Testis (tissue), 3 donors: ENCODE data around the gene ZC3H7A. TPM values are rescaled to one million over a fixed set of nuclear protein-coding genes. Genes with fewer than 3 reads are reported as not detected.

Experiments
- DNase-seq: peaks from one replicate; pipeline ENCODE4 v3.0.0-alpha.2; 2019
- H3K27ac ChIP-seq, 2 donors: fragments of 200-600 bp; sonication (generic); one replicate each; pipeline ENCODE4 v1.5.1; 2019
- H3K27me3 ChIP-seq: fragments of 200-600 bp; sonication (generic); one replicate; pipeline ENCODE4 v1.5.1; 2019
- H3K36me3 ChIP-seq: fragments of 200-600 bp; sonication (generic); one replicate; pipeline ENCODE4 v1.5.1; 2017; ENCODE audit warnings: low read depth; ENCODE audit errors: missing control alignments
- H3K4me1 ChIP-seq: fragments of 200-600 bp; sonication (generic); one replicate; pipeline ENCODE4 v1.5.1; 2019
- H3K4me3 ChIP-seq, 2 donors: fragments of 200-600 bp; sonication (generic); one replicate each; pipeline ENCODE4 v1.5.1; 2017 to 2019
- H3K9me3 ChIP-seq: fragments of 200-600 bp; sonication (generic); one replicate; pipeline ENCODE4 v1.5.1; 2017
- CTCF ChIP-seq, 3 experiments: fragments of 450-650 bp in 2 of 3; fragments of 200-600 bp in 1 of 3; sonication (generic) in 1 of 3; IDR thresholded peaks; one replicate each; pipeline ENCODE4 v1.5.1; 2016 to 2019; ENCODE audit warnings: antibody characterized with exemption in 3 of 3, mild to moderate bottlenecking in 2 of 3, moderate library complexity in 1 of 3
- POLR2A ChIP-seq: fragments of 450-650 bp; IDR thresholded peaks from one replicate; pipeline ENCODE4 v1.6.1; 2017; ENCODE audit warnings: antibody characterized with exemption, mild to moderate bottlenecking, moderate library complexity
- WGBS, 2 donors: methylation state at CpG; one replicate each; pipeline ENCODE4 v1.1.5; 2018; 5-methylcytosine and 5-hydroxymethylcytosine counted together
- intact Hi-C: fragments of 100-400 bp; cut with DNase I; formaldehyde crosslinking; loops from one replicate; pipeline ENCODE4 v1.15.1; 2023; ENCODE audit warnings: low total_unique reads
- polyA plus RNA-seq: library from polyadenylated mRNA; stranded (reverse); fragments of 350-450 nt; fragmentation: Illumina TruSeq; extraction: RNeasy Lipid Tissue Mini Kit (QIAGEN cat#74804); gene quantifications from one replicate; pipeline ENCODE4 v1.2.3, GENCODE V29; 2014; ENCODE audit warnings: low read depth, low replicate concordance; ENCODE audit not compliant: insufficient read depth
- total RNA-seq, 2 donors: library from RNA; depleted of rRNA; stranded (reverse); fragments of >200 nt; gene quantifications; one replicate each; pipeline ENCODE4 v1.2.3, GENCODE V29; 2016

ZC3H7A gene
- total and polyA plus RNA-seq, 3 donors from 2014 or later: 24.6 to 48.8 (median 41.4) TPM

DNA sequence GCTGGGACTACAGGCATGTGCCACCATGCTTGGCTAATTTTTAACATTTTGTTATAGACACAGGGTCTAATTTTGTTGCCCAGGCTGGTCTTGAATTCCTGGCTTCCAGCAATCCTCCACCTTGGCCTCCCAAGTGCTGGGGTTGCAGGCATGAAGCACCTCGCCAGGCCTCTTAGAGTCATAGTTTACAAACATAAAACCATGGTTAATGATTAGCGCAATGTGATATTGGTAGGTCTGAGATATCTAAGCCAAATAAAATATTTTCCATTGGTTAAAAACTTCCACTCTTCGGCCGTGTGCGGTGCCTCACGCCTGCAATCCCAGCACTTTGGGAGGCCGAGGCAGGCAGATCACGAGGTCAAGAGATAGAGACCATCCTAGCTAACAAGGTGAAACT is 71.0 kb downstream of the ZC3H7A start:
- DNase-seq: no peak
- H3K36me3 ChIP-seq: no peaks in the 10 kb centered on the region
- H3K4me1 ChIP-seq: no peaks in the 10 kb centered on the region
- no peak overlapping the region for H3K4me3 ChIP-seq
- no peaks in the 10 kb centered on the region for H3K9me3 ChIP-seq
- TF ChIP-seq POLR2A (no peak), CTCF (IDR thresholded peaks at IDR 0.05) (no peak)
- 91 to 92% methylated on average over 8 of the region's 8 CpGs for WGBS, 2 donors
- intact Hi-C loops: no loop called here
- H3K27me3 ChIP-seq: no peaks in the 10 kb centered on the region
- H3K27ac ChIP-seq: no peak overlapping the region

GRCh38 chr16:11725457-11725856 is 71.6 kb downstream of the ZC3H7A start:
- intact Hi-C loops: no loop called here
- Histone ChIP-seq H3K27me3 (no peaks in the 10 kb centered on the region), H3K27ac (no peak overlapping the region), H3K9me3 (no peaks in the 10 kb centered on the region), H3K4me1 (no peaks in the 10 kb centered on the region), H3K4me3 (no peak overlapping the region), H3K36me3 (no peaks in the 10 kb centered on the region)
- WGBS, 2 donors: 86 to 90% methylated on average over 1 of the region's 1 CpG
- no peak for DNase-seq
- no peak for TF ChIP-seq POLR2A
- no peak for TF ChIP-seq CTCF (IDR thresholded peaks at IDR 0.05)

GRCh38 chr16:11722468-11722808 is 74.6 kb downstream of the ZC3H7A start:
- no peak for DNase-seq
- Histone ChIP-seq H3K36me3 (no peaks in the 10 kb centered on the region), H3K27ac (no peak overlapping the region), H3K4me1 (no peaks in the 10 kb centered on the region), H3K27me3 (no peaks in the 10 kb centered on the region), H3K4me3 (no peak overlapping the region), H3K9me3 (no peaks in the 10 kb centered on the region)
- intact Hi-C loops: no loop called here
- 92 to 96% methylated on average over 3 of the region's 3 CpGs for WGBS, 2 donors
- TF ChIP-seq POLR2A: no peak
- TF ChIP-seq CTCF (IDR thresholded peaks at IDR 0.05): no peak

DNA sequence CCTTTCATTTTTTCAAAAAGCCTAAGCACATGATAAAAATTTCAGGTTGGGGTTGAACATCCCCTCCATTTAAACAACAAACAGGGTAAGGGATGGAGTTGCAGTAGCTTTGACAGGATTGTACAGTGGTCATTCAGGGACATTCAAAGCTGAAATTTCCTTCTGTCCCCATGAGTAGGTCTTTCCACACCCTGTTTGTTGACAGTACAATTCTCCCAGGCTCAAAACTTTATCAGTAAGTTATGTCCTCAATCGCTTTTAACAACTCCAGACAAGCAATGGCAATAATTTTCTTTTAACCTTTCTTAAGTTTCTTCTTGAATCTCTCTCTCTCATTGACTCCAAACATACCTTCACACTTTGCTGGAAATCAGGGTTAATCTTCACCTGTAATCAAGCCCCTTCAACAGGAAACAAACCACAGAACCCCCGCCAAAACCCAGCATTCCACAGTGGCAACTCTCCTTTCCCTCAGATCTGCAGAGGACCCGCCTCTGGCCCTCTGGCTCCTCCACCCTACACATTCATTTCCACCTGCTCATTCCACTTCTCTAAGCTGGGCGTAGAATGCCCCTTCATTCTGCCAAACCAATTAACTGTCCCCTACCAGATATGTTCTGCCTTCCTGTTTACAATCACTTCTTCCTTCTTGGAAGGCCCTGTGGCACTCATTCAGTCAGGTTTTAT is 75.1 kb downstream of the ZC3H7A start:
- TF ChIP-seq POLR2A (no peak), CTCF (IDR thresholded peaks at IDR 0.05) (no peak)
- no peak for DNase-seq
- 93 to 95% methylated on average over 4 of the region's 4 CpGs for WGBS, 2 donors
- Histone ChIP-seq H3K27me3 (no peaks in the 10 kb centered on the region), H3K9me3 (no peaks in the 10 kb centered on the region), H3K4me1 (no peaks in the 10 kb centered on the region), H3K27ac (no peak overlapping the region), H3K4me3 (no peak overlapping the region), H3K36me3 (no peaks in the 10 kb centered on the region)
- intact Hi-C loops: no loop called here

- no peaks in the 10 kb centered on the region for H3K36me3 ChIP-seq
- WGBS, 2 donors: 94 to 95% methylated on average over 4 of the region's 4 CpGs
- intact Hi-C loops: loop anchor here (10.0 kb wide), 1 partner anchor 325 kb away; no protein-coding TSS in a partner anchor
- H3K27me3 ChIP-seq: no peaks in the 10 kb centered on the region
- H3K4me1 ChIP-seq: no peaks in the 10 kb centered on the region
- TF ChIP-seq POLR2A: no peak
- TF ChIP-seq CTCF (IDR thresholded peaks at IDR 0.05): no peak
- no peak overlapping the region for H3K4me3 ChIP-seq
- no peak overlapping the region for H3K27ac ChIP-seq
- no peaks in the 10 kb centered on the region for H3K9me3 ChIP-seq
- no peak for DNase-seq
Measured at GRCh38 chr16:11719762-11720161, 77.3 kb downstream of the ZC3H7A start.
